Fibroblast of the aortic adventitia (primary cell): ENCODE measurements around the gene ATP11A. TPM values are rescaled to one million over a fixed set of nuclear protein-coding genes. Genes with fewer than 3 reads are reported as not detected.

Experiments used
- DNase-seq: peaks from one replicate; pipeline ENCODE4 v3.0.0-alpha.2; 2010; ENCODE audit warnings: low read depth
- H3K4me3 ChIP-seq: 2 replicates; pipeline ENCODE4 v1.5.1; 2011; ENCODE audit warnings: low read depth, mild to moderate bottlenecking, control low read depth, low read length, moderate library complexity
- CTCF ChIP-seq: IDR thresholded peaks from 2 replicates; pipeline ENCODE4 v1.5.1; 2011; ENCODE audit warnings: mild to moderate bottlenecking, low read length, control low read depth, inconsistent platforms; ENCODE audit not compliant: insufficient read depth
- total RNA-seq: library from RNA; depleted of rRNA; stranded (reverse); fragments of >200 nt; gene quantifications from 2 replicates; pipeline ENCODE4 v1.2.3, GENCODE V29; 2012; ENCODE audit warnings: low replicate concordance

The ATP11A gene
- total RNA-seq, 1 donor, result 8.9 TPM

GRCh38 chr13:112885242-112885781, 195.5 kb downstream of the ATP11A start:
- no peak overlapping the region for H3K4me3 ChIP-seq
- TF ChIP-seq CTCF, result no peak
- DNase-seq, result no peak

- H3K4me3 ChIP-seq, result peak overlapping the region; percentile 29
- DNase-seq, result peak; percentile 81
Measured at GRCh38 chr13:112885782-112886268, 196.0 kb downstream of the ATP11A start.

GRCh38 chr13:112887151-112887550, 197.3 kb downstream of the ATP11A start:
- TF ChIP-seq CTCF, result no peak
- H3K4me3 ChIP-seq, result no peak overlapping the region
- no peak for DNase-seq

More at GRCh38 chr13:112885782-112886268, 196.0 kb downstream of the ATP11A start:
- TF ChIP-seq CTCF, result no peak

- TF ChIP-seq CTCF, result no peak
- DNase-seq, result no peak
- H3K4me3 ChIP-seq, result no peak overlapping the region
Measured at GRCh38 chr13:112887557-112887991, 197.7 kb downstream of the ATP11A start.

GRCh38 chr13:112888238-112889111, 198.6 kb downstream of the ATP11A start:
- no peak overlapping the region for H3K4me3 ChIP-seq
- TF ChIP-seq CTCF, result no peak
- no peak for DNase-seq

GRCh38 chr13:112889351-112890290, 199.8 kb downstream of the ATP11A start:
- no peak for DNase-seq

More at GRCh38 chr13:112889351-112890290, 199.8 kb downstream of the ATP11A start:
- no peak overlapping the region for H3K4me3 ChIP-seq
- TF ChIP-seq CTCF, result no peak
